Cardiac muscle cell (in vitro differentiated cells and primary cell): ENCODE measurements around the gene PERP. TPM values are rescaled to one million over a fixed set of nuclear protein-coding genes. Genes with fewer than 3 reads are reported as not detected.
"Not testable (repeated sequence)": the region's sequence is repeated elsewhere in the genome, so short reads cannot be mapped to it uniquely, and the experiment has no call there.

Source experiments
- DNase-seq, 2 donors: peaks; one replicate each; pipeline versions ENCODE4 v3.0.0 to v3.0.0-alpha.2; 2010 to 2017; ENCODE audit warnings: low read depth in 1 of 2, low spot score in 1 of 2
- H3K27ac ChIP-seq: fragments of 200-600 bp; sonication (generic); 2 replicates; pipeline ENCODE4 v1.5.1; 2016
- H3K27me3 ChIP-seq: fragments of 200-600 bp; sonication (generic); 2 replicates; pipeline ENCODE4 v1.6.0; 2016; ENCODE audit warnings: control low read depth
- H3K36me3 ChIP-seq: fragments of 200-600 bp; sonication (generic); 2 replicates; pipeline ENCODE4 v1.5.1; 2016; ENCODE audit warnings: control low read depth
- H3K4me1 ChIP-seq: fragments of 200-600 bp; sonication (generic); 2 replicates; pipeline ENCODE4 v1.8.1; 2017; ENCODE audit warnings: low read depth, mild to moderate bottlenecking, mixed run types
- H3K4me3 ChIP-seq: fragments of 200-600 bp; sonication (generic); 2 replicates; pipeline ENCODE4 v1.5.1; 2016; ENCODE audit warnings: mild to moderate bottlenecking
- H3K9me3 ChIP-seq: fragments of 200-600 bp; sonication (generic); 2 replicates; pipeline ENCODE4 v1.5.1; 2017; ENCODE audit warnings: low read depth, mild to moderate bottlenecking, control low read depth
- CTCF ChIP-seq: IDR thresholded peaks from 2 replicates; pipeline ENCODE4 v1.5.1; 2012; ENCODE audit warnings: low read depth, mild to moderate bottlenecking, low read length
- polyA plus RNA-seq: library from polyadenylated mRNA; unstranded; fragments of >200 nt; fragmentation: Nextera tagmentation; extraction: Ambion mirVana; gene quantifications from 2 replicates; pipeline ENCODE4 v1.2.1, GENCODE V29; 2016
- total RNA-seq: library from RNA; depleted of rRNA; stranded (reverse); fragments of >200 nt; gene quantifications from 2 replicates; pipeline ENCODE4 v1.2.3, GENCODE V29; 2016

Gene PERP
- total and polyA plus RNA-seq, 2 experiments from 2014 or later = 37.2 to 46.7 TPM

GRCh38 chr6:138128096-138128495 is 20.9 kb upstream of the PERP start:
- H3K27ac ChIP-seq = no peak overlapping the region
- no peaks in the 10 kb centered on the region for H3K9me3 ChIP-seq
- no peaks in the 10 kb centered on the region for H3K4me1 ChIP-seq
- peak in 1 of 2 donors; percentile 15 for DNase-seq
- no peak for TF ChIP-seq CTCF
- H3K4me3 ChIP-seq = no peak overlapping the region
- H3K27me3 ChIP-seq = no peaks in the 10 kb centered on the region
- no peaks in the 10 kb centered on the region for H3K36me3 ChIP-seq

GRCh38 chr6:138124096-138124495 is 16.9 kb upstream of the PERP start:
- no peak overlapping the region for H3K27ac ChIP-seq
- H3K36me3 ChIP-seq = no peaks in the 10 kb centered on the region
- H3K27me3 ChIP-seq = no peaks in the 10 kb centered on the region
- no peak for TF ChIP-seq CTCF
- no peaks in the 10 kb centered on the region for H3K4me1 ChIP-seq
- DNase-seq = no peak
- H3K4me3 ChIP-seq = no peak overlapping the region
- no peaks in the 10 kb centered on the region for H3K9me3 ChIP-seq

- no peaks in the 10 kb centered on the region for H3K27me3 ChIP-seq
- H3K9me3 ChIP-seq = no peaks in the 10 kb centered on the region
- H3K36me3 ChIP-seq = no peaks in the 10 kb centered on the region
- peaks cover 9% of the 10 kb centered on the region for H3K4me1 ChIP-seq
- no peak overlapping the region for H3K4me3 ChIP-seq
- DNase-seq = no peak
- H3K27ac ChIP-seq = no peak overlapping the region
- TF ChIP-seq CTCF = no peak
Observed at GRCh38 chr6:138119976-138120375, 12.8 kb upstream of the PERP start.

- not testable (repeated sequence) for H3K36me3 ChIP-seq, H3K4me3 ChIP-seq, DNase-seq, H3K27me3 ChIP-seq, H3K27ac ChIP-seq, H3K9me3 ChIP-seq
- peaks cover 13% of the 10 kb centered on the region for H3K4me1 ChIP-seq
Observed at GRCh38 chr6:138119229-138119628, 12.0 kb upstream of the PERP start.

- no peak for TF ChIP-seq CTCF
- Histone ChIP-seq H3K27ac (no peak overlapping the region), H3K36me3 (no peaks in the 10 kb centered on the region), H3K4me3 (no peak overlapping the region), H3K27me3 (no peaks in the 10 kb centered on the region), H3K4me1 (peaks cover 13% of the 10 kb centered on the region), H3K9me3 (no peaks in the 10 kb centered on the region)
- no peak for DNase-seq
Observed at GRCh38 chr6:138117376-138117914, 10.2 kb upstream of the PERP start.

- no peak for DNase-seq
- Histone ChIP-seq H3K27ac (no peak overlapping the region), H3K4me1 (peaks cover 13% of the 10 kb centered on the region), H3K9me3 (no peaks in the 10 kb centered on the region), H3K27me3 (no peaks in the 10 kb centered on the region), H3K36me3 (no peaks in the 10 kb centered on the region), H3K4me3 (no peak overlapping the region)
- no peak for TF ChIP-seq CTCF
Observed at GRCh38 chr6:138116661-138116999, 9.4 kb upstream of the PERP start.
